ENCODE results near the gene FLT4.

DNA sequence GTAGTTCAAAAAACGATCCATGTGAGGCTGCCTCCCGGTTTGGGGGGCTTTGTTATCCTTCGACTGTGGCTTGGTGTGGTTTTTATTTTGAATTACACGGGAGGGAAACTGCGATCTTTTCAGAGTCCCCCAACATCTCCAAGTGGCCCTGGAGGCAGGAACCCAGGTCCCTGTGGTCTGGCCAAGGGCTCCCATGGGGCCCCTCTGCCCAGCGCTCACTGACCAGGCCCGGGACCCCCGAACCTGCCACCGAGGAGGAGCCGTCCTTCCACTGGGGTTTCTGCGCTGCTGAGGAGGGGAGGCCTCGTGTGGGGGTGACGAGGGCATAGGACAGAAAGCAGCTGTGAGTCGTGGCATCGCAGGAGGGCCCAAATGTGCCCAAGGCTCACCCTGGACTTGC, 40.0 kb downstream of the FLT4 start:
- TF ChIP-seq EZH2 (IDR thresholded peaks at IDR 0.05; ENCODE audit: insufficient read depth, low read length), result no peak
- no peak for TF ChIP-seq CTCF (IDR thresholded peaks at IDR 0.05; ENCODE audit: insufficient read depth, low read depth, low read length)

Data from astrocyte (in vitro differentiated cells and primary cell).